Retinal pigment epithelial cell (primary cell): ENCODE measurements around the gene HDAC7.
"Not testable (repeated sequence)": the region's sequence is repeated elsewhere in the genome, so short reads cannot be mapped to it uniquely, and the experiment has no call there.

Source experiments
- DNase-seq: peaks from one replicate; pipeline ENCODE4 v3.0.0-alpha.2; 2010; ENCODE audit warnings: low read depth
- H3K4me3 ChIP-seq: 2 replicates; pipeline ENCODE4 v1.5.1; 2011; ENCODE audit warnings: mild to moderate bottlenecking, low read length, control low read depth, moderate library complexity
- TF ChIP-seq, protein P1 (sequence below): conservative IDR thresholded peaks from 2 replicates; pipeline ENCODE4 v1.5.1; 2011; ENCODE audit warnings: low read depth, low read length, control low read depth, inconsistent platforms

Gene HDAC7

DNA sequence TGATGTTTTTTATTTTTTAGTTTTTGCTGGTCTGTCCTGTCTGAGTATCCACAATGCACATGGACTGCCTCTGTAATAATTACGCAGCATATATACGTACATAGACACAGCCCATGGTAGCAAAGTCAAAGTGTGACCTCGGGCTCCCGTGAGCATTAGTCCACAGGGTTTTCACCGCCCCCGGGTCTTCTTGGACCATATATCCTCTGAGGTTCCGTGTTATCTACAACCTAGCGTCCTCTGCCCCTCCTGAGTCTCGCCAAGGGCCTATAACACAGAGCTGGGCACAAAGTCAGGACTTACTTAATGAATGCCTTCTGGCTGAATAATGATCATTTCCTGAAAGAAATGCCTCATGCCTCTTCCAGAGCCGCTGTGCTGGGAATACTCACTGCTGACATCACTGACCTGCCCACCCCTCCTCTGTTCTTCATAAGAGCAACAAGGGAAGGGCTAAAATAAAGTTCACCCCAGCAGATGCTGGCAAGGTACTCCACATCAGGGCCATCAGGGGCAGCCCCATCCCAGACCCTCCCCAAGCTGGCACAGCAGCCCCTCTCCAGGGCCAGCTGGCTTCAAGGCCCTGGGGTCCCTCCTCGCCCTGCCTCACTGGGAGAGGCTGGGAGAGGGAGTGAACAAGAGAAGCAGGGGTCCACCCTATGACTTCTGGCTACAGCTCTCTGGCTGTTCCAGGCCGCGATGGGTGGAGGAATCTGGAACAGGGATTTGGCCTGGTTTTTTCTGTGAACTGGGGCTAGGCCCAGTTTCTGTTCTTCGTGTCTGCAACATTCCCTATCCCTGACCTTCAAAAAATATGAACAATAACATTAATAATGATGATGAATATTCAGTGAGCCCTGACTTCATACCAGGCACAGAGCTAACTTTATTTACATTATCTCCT, 7.9 kb downstream of the HDAC7 start:
- no peak for DNase-seq
- TF ChIP-seq, protein P1, sequence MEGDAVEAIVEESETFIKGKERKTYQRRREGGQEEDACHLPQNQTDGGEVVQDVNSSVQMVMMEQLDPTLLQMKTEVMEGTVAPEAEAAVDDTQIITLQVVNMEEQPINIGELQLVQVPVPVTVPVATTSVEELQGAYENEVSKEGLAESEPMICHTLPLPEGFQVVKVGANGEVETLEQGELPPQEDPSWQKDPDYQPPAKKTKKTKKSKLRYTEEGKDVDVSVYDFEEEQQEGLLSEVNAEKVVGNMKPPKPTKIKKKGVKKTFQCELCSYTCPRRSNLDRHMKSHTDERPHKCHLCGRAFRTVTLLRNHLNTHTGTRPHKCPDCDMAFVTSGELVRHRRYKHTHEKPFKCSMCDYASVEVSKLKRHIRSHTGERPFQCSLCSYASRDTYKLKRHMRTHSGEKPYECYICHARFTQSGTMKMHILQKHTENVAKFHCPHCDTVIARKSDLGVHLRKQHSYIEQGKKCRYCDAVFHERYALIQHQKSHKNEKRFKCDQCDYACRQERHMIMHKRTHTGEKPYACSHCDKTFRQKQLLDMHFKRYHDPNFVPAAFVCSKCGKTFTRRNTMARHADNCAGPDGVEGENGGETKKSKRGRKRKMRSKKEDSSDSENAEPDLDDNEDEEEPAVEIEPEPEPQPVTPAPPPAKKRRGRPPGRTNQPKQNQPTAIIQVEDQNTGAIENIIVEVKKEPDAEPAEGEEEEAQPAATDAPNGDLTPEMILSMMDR: no peak
- no peak overlapping the region for H3K4me3 ChIP-seq

DNA sequence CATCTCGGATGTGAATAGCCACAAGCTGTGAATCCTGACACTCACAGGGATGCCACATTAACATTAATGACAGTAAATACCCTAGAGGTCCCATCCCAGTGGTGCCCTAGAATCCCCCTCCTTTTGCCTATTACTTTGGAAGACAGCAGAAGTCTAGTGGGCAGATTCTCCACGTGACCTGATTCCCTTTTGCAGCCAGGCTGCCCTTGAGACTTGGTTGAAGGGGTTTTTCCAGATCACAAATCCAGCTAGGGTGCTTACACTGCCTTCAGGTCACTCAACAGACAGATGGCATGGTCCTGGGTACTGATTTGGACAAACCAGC, 8.7 kb downstream of the HDAC7 start:
- H3K4me3 ChIP-seq: no peak overlapping the region
- TF ChIP-seq, protein P1: no peak
- no peak for DNase-seq

DNA sequence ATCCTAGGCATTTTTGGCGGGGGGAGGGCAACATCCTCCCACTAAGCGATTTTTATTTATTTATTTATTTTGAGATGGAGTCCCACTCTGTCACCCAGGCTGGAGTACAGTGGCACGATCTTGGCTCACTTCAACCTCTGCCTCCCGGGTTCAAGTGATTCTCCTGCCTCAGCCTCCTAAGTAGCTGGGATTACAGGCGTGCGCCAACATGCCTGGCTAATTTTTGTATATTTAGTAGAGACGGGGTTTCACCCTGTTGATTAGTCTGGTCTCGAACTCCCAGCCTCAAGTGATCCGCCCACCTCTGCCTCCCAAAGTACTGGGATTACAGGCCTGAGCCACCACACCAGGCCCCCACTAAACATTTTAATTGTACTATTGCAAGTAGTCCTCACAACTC, 10.2 kb downstream of the HDAC7 start:
- not testable (repeated sequence) for DNase-seq, H3K4me3 ChIP-seq

DNA sequence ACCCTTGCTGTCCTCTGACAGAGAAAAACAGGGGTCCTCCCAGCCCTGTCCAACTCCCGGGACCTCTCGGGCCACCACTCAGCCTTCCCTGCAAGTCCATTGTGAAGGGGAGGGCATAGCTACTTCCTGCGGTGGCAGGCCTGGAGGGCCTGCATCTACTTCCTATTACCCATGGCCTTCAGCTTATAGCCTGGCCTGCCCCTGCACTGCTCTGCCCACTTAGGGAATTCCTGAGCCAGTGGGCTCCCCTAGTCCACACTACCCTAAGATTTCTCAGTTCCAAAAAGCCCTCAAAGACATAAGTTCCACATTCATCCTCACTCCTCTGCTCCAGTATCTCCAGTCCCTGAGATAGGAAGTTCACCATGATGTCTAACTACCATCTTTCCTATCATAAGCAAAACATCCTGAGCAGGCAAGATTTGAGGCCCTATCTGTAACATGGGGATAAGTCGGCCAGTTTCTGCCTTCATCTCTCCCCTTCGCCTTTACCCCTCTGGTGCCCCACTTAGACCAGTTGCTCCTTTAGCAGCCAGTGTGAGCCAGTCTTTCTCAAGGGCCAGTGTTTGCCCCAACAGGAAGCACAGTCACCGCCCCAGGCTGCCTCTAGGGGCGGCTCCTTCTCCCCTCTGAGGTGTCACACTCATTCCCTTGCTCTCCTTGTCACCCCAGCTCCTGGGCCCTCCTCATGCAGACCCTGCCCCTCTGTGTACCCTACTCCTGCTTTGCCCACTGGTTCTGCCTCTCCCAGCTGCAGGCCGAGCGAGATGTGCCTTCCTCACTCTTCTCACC, 10.9 kb downstream of the HDAC7 start:
- no peak overlapping the region for H3K4me3 ChIP-seq
- no peak for DNase-seq

DNA sequence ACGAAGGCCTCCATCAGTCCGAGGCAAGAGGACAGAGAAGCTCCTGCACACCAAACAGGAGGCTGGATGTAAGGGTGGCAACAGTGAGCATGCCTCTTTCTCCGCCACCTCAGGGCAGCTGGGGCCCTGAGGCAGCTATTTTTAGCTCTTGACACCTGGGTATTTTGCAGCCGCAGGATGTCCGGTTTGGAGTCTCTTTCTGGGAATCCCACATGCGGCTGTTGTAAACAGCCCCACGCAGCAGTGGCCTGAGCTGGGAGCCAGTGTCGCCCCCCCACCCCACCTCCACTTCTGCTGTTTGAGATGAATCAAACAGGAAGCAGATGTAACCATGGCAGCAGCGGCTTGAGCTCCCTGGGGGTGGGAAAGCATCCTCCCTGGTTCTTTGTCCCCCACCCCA, 11.7 kb downstream of the HDAC7 start:
- H3K4me3 ChIP-seq: no peak overlapping the region
- no peak for DNase-seq
- TF ChIP-seq, protein P1: no peak

More for the DNA sequence above, 10.9 kb downstream of the HDAC7 start:
- TF ChIP-seq, protein P1: peak; percentile 26

DNA sequence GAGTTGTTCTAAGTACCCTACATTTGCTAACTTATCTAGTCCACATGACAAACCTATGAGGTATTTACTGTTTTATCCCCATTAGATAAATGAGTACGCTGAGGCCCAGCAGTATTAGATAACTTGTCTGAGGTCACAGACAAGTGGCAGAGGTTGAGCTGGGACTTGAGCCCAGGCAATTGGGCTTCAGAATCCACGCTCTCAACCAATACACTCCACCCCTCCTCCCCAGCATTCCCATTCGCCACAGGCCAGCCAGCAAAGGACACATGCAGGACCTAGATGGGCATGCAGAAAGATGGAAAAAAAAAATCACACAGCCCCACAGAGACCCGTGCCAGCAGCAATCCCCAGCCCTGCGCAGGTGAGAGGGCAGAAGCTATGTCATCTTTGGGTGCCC, 12.4 kb downstream of the HDAC7 start:
- TF ChIP-seq, protein P1: no peak
- DNase-seq: no peak
- no peak overlapping the region for H3K4me3 ChIP-seq

DNA sequence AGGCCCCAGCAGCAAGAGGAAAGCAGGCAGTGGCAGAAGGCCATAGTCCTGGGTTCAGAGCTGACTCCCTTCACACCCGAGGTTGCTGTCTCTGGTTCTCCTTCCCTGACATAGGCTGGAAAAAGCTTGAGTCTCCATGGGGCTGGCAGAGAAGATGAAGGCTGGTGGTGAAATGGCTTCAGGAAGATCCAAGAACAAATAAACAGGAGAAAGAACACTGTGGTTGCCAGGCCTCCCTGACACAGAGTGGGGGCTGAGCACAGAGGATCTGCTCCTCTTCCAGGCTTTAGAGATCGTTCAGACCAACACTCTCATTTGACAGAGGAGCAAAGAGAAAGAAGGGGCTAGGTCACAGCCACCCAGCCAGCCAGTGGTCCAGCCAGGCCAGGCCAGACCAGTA, 14.3 kb downstream of the HDAC7 start:
- TF ChIP-seq, protein P1: no peak
- no peak for DNase-seq
- no peak overlapping the region for H3K4me3 ChIP-seq
